Astrocyte (in vitro differentiated cells and primary cell): ENCODE measurements around the gene CCDC86. TPM values are rescaled to one million over a fixed set of nuclear protein-coding genes. Genes with fewer than 3 reads are reported as not detected.

ENCODE experiments used
- DNase-seq: peaks from one replicate; pipeline ENCODE4 v3.0.0-alpha.2; 2010; ENCODE audit warnings: low read depth
- FAIRE-seq: peaks from 2 replicates; lab custom pipeline; 2011; peaks lifted over from hg19 to GRCh38; lab: Jason Lieb, UNC
- H2AFZ ChIP-seq: 2 replicates; pipeline ENCODE4 v1.6.0; 2012; ENCODE audit warnings: low read depth, low read length, inconsistent platforms
- H3K27ac ChIP-seq: 2 replicates; pipeline ENCODE4 v1.5.1; 2011; ENCODE audit warnings: low read depth, low read length, inconsistent platforms
- H3K27me3 ChIP-seq: 2 replicates; pipeline ENCODE4 v1.6.0; 2011; ENCODE audit warnings: low read length, inconsistent platforms; ENCODE audit not compliant: insufficient read depth
- H3K36me3 ChIP-seq: 2 replicates; pipeline ENCODE4 v1.5.1; 2011; ENCODE audit warnings: low read length, inconsistent platforms; ENCODE audit not compliant: insufficient read depth
- H3K4me1 ChIP-seq: 2 replicates; pipeline ENCODE4 v1.5.1; 2011; ENCODE audit warnings: low read length, inconsistent platforms; ENCODE audit not compliant: insufficient read depth
- H3K4me2 ChIP-seq: 2 replicates; pipeline ENCODE4 v1.6.0; 2012; ENCODE audit warnings: low read length, inconsistent platforms
- H3K4me3 ChIP-seq: 2 replicates; pipeline ENCODE4 v1.5.1; 2011; ENCODE audit warnings: low read depth, mild to moderate bottlenecking, low read length, inconsistent platforms; ENCODE audit not compliant: insufficient read depth
- H3K79me2 ChIP-seq: 2 replicates; pipeline ENCODE4 v1.6.0; 2012; ENCODE audit warnings: mild to moderate bottlenecking, low read length, inconsistent platforms; ENCODE audit not compliant: insufficient read depth
- H3K9ac ChIP-seq: 2 replicates; pipeline ENCODE4 v1.6.0; 2012; ENCODE audit warnings: mild to moderate bottlenecking, low read length, inconsistent platforms
- H3K9me3 ChIP-seq: 2 replicates; pipeline ENCODE4 v1.5.1; 2012; ENCODE audit warnings: low read depth, mild to moderate bottlenecking, low read length, inconsistent platforms; ENCODE audit not compliant: insufficient read depth
- H4K20me1 ChIP-seq: 2 replicates; pipeline ENCODE4 v1.6.0; 2012; ENCODE audit warnings: low read length, inconsistent platforms; ENCODE audit not compliant: insufficient read depth
- H3K27ac Mint-ChIP-seq: one replicate; pipeline ENCODE4 v1.8.0; 2021; ENCODE audit warnings: mild to moderate bottlenecking, mixed read lengths; ENCODE audit not compliant: unreplicated experiment
- H3K27me3 Mint-ChIP-seq: one replicate; pipeline ENCODE4 v1.8.0; 2021; ENCODE audit warnings: low read depth, mixed read lengths; ENCODE audit not compliant: unreplicated experiment
- H3K36me3 Mint-ChIP-seq: one replicate; pipeline ENCODE4 v1.8.0; 2021; ENCODE audit warnings: low read depth, mixed read lengths; ENCODE audit not compliant: unreplicated experiment
- H3K4me1 Mint-ChIP-seq: one replicate; pipeline ENCODE4 v1.8.0; 2021; ENCODE audit warnings: low read depth, mixed read lengths; ENCODE audit not compliant: unreplicated experiment
- H3K4me3 Mint-ChIP-seq: one replicate; pipeline ENCODE4 v1.8.0; 2021; ENCODE audit warnings: mild to moderate bottlenecking, moderate library complexity, mixed read lengths; ENCODE audit not compliant: unreplicated experiment
- H3K9me3 Mint-ChIP-seq: one replicate; pipeline ENCODE4 v1.8.0; 2021; ENCODE audit warnings: mild to moderate bottlenecking, mixed read lengths; ENCODE audit not compliant: unreplicated experiment
- EZH2 ChIP-seq: IDR thresholded peaks from 2 replicates; pipeline ENCODE4 v1.6.1; 2012; ENCODE audit warnings: mild to moderate bottlenecking, low read length, inconsistent platforms; ENCODE audit not compliant: insufficient read depth
- total RNA-seq: library from RNA; stranded (reverse); gene quantifications from 2 replicates; pipeline ENCODE4 v1.2.1, GENCODE V29; 2021
- TF ChIP-seq, protein P1 (sequence below): IDR thresholded peaks from 2 replicates; pipeline ENCODE4 v1.5.1; 2011; ENCODE audit warnings: low read depth, mild to moderate bottlenecking, inconsistent platforms, low read length, moderate library complexity; ENCODE audit not compliant: insufficient read depth

The CCDC86 gene
- total RNA-seq, 1 donor from 2014 or later = 51.4 TPM

DNA sequence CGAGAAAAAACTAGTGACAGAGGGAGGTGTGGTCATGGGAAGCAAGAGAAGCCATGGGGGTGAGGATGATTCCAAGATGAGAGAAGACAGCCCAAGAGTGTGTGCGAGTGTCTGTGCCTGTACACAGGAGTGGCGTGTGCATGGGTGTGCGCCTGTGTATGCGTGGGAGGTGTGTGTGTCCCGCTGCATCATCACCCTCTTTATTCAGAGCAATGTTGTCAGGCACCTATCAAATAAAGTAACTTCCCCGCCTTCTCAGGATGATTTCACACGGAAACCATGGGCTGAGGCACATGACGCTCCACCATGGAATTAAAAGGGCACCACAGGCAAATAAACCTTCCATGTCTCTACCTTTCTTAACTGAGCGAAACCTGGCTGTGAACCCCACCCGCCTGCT lies 32.2 kb upstream of the CCDC86 start:
- Histone ChIP-seq H4K20me1 (no peaks in the 10 kb centered on the region), H3K9me3 (no peaks in the 10 kb centered on the region), H3K4me3 (no peak overlapping the region), H3K4me1 (no peaks in the 10 kb centered on the region), H3K79me2 (no peaks in the 10 kb centered on the region), H3K27me3 (peaks cover 4% of the 10 kb centered on the region), H2AFZ (no peak overlapping the region), H3K27ac (no peak overlapping the region), H3K36me3 (no peaks in the 10 kb centered on the region), H3K9ac (no peak overlapping the region), H3K4me2 (no peak overlapping the region)
- peaks cover 18% of the 10 kb centered on the region for H3K27me3 Mint-ChIP-seq
- H3K27ac Mint-ChIP-seq = no peak overlapping the region
- TF ChIP-seq EZH2 = no peak
- TF ChIP-seq, protein P1, sequence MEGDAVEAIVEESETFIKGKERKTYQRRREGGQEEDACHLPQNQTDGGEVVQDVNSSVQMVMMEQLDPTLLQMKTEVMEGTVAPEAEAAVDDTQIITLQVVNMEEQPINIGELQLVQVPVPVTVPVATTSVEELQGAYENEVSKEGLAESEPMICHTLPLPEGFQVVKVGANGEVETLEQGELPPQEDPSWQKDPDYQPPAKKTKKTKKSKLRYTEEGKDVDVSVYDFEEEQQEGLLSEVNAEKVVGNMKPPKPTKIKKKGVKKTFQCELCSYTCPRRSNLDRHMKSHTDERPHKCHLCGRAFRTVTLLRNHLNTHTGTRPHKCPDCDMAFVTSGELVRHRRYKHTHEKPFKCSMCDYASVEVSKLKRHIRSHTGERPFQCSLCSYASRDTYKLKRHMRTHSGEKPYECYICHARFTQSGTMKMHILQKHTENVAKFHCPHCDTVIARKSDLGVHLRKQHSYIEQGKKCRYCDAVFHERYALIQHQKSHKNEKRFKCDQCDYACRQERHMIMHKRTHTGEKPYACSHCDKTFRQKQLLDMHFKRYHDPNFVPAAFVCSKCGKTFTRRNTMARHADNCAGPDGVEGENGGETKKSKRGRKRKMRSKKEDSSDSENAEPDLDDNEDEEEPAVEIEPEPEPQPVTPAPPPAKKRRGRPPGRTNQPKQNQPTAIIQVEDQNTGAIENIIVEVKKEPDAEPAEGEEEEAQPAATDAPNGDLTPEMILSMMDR = no peak
- peaks cover 7% of the 10 kb centered on the region for H3K9me3 Mint-ChIP-seq
- no peak for FAIRE-seq
- no peak for DNase-seq
- H3K4me3 Mint-ChIP-seq = no peak overlapping the region
- no peaks in the 10 kb centered on the region for H3K36me3 Mint-ChIP-seq
- H3K4me1 Mint-ChIP-seq = no peaks in the 10 kb centered on the region

GRCh38 chr11:60810151-60810550 lies 31.8 kb upstream of the CCDC86 start:
- FAIRE-seq = no peak

DNA sequence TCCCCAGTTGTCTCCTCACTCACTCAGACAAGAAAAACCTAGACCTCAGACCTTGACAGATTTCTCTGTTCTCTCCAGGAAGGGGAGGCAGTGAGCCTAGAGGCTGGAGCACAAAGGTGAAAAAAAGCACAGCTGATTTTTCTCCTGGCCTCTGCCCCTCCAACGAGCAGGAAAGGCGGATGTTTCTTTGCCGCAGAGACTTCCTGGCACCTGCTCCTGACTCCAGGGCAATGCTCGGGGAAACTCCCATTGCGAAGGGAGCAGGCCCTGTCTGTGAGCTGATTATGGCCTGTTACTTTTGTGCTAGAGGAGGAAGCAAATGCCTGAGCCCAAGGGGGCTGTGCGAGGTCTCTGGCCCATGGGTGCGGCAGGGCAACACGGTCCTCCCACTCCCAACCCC lies 31.3 kb upstream of the CCDC86 start:
- no peak overlapping the region for H3K9ac ChIP-seq
- TF ChIP-seq, protein P1 = no peak
- no peak for TF ChIP-seq EZH2
- H3K79me2 ChIP-seq = no peaks in the 10 kb centered on the region
- peaks cover 4% of the 10 kb centered on the region for H3K27me3 ChIP-seq
- H3K27me3 Mint-ChIP-seq = peaks cover 18% of the 10 kb centered on the region
- no peak overlapping the region for H3K4me3 ChIP-seq
- no peaks in the 10 kb centered on the region for H3K4me1 ChIP-seq
- no peak overlapping the region for H3K27ac ChIP-seq
- H3K36me3 Mint-ChIP-seq = no peaks in the 10 kb centered on the region
- no peak overlapping the region for H3K4me3 Mint-ChIP-seq
- no peaks in the 10 kb centered on the region for H3K36me3 ChIP-seq
- DNase-seq (no peak), FAIRE-seq (no peak)
- no peak overlapping the region for H3K27ac Mint-ChIP-seq
- peaks cover 7% of the 10 kb centered on the region for H3K9me3 Mint-ChIP-seq
- no peaks in the 10 kb centered on the region for H3K4me1 Mint-ChIP-seq
- H3K9me3 ChIP-seq = no peaks in the 10 kb centered on the region
- H3K4me2 ChIP-seq = no peak overlapping the region
- no peaks in the 10 kb centered on the region for H4K20me1 ChIP-seq
- H2AFZ ChIP-seq = no peak overlapping the region

More at GRCh38 chr11:60810151-60810550, 31.8 kb upstream of the CCDC86 start:
- Histone ChIP-seq H3K4me1 (no peaks in the 10 kb centered on the region), H3K79me2 (no peaks in the 10 kb centered on the region), H3K9me3 (no peaks in the 10 kb centered on the region), H3K36me3 (no peaks in the 10 kb centered on the region), H3K4me3 (no peak overlapping the region), H4K20me1 (no peaks in the 10 kb centered on the region), H3K4me2 (no peak overlapping the region), H3K9ac (no peak overlapping the region), H3K27ac (no peak overlapping the region), H2AFZ (no peak overlapping the region), H3K27me3 (peaks cover 4% of the 10 kb centered on the region)
- Mint-ChIP-seq H3K27me3 (peaks cover 18% of the 10 kb centered on the region), H3K27ac (no peak overlapping the region), H3K4me1 (no peaks in the 10 kb centered on the region), H3K36me3 (no peaks in the 10 kb centered on the region), H3K9me3 (peaks cover 7% of the 10 kb centered on the region), H3K4me3 (no peak overlapping the region)
- DNase-seq = no peak
- no peak for TF ChIP-seq EZH2
- TF ChIP-seq, protein P1 = no peak
